ENCODE data around the gene GRIA1.

Gene GRIA1

DNA sequence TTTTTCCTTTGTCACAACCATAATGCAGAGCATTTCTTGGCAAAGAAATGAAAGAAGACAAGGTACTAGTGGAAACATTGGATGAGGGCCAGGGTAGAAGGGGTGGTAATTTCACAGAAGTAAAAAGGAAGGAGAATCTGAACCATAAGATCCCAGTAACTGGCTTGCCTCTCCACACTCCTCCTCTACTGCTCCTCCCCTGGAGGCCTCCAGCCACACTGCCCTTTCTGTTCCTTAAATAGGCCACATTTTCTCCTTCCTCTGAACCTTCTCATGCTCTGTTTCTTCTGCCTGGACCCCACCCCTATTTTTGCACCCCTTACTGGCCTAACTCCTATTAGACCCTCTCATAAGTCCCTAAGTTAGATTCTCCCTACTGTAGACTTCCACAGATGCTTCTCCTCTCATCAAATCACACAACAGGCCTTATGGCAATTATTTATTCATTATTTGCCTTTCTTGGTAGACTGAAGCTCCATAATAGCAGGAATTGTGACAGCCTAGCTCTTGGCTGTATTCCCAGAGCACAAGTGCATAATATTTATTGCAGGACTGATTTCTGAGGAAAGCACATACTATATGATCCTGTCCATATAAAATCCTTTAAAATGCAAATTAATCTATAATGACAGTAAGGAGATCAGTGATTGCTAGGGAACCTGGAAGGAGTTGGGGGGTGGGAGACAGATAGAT is 31.3 kb upstream of the GRIA1 start:
- no peak for TF ChIP-seq CTCF (IDR thresholded peaks at IDR 0.05; ENCODE audit: low read depth, low read length)

DNA sequence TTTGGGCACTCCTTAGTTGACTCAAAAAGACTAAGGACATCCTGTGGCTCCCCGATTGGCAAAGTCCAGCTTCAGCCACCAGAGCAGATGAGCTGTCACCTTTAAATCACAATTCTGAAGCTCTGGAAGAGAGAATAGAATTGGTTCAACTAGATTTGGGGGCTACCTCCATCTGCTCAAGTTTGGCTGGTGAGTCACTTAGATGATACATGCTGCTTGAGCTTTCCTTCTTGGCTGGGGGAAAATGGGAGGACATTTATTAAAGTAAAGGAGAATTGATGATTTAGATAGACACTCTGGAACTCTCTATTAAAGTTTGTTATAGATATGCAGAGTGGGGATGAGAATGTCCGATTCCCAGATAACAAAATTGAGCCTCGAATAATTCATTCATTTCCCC is 30.0 kb upstream of the GRIA1 start:
- no peak for DNase-seq (ENCODE audit: extremely low read depth, low read depth)
- no peak for TF ChIP-seq CTCF (IDR thresholded peaks at IDR 0.05; ENCODE audit: low read depth, low read length)

More for the DNA sequence above, 31.3 kb upstream of the GRIA1 start:
- DNase-seq (ENCODE audit: extremely low read depth, low read depth), result no peak

GRCh38 chr5:153461341-153461740 is 29.1 kb upstream of the GRIA1 start:
- no peak for DNase-seq (ENCODE audit: extremely low read depth, low read depth)
- TF ChIP-seq CTCF (IDR thresholded peaks at IDR 0.05; ENCODE audit: low read depth, low read length), result no peak

DNA sequence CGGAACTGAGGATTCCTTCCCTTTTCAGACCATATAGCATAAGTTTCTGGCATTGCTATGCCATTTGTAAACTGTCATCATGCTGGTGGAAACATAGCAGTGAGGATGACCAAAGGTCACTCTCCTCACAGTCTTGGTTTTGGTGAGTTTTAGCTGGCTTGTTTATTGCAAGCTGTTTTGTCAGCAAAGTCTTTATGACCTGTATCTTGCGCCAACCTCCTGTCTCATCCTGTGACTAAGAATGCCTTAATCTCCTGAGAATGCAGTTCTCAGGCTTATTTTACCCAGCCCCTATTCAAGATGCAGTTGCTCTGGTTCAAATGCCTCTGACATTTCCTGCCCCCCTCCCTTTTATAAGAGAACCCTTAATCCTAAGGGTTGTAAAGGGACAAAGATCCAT is 26.7 kb upstream of the GRIA1 start:
- no peak for DNase-seq (ENCODE audit: extremely low read depth, low read depth)
- TF ChIP-seq CTCF (IDR thresholded peaks at IDR 0.05; ENCODE audit: low read depth, low read length), result no peak

DNA sequence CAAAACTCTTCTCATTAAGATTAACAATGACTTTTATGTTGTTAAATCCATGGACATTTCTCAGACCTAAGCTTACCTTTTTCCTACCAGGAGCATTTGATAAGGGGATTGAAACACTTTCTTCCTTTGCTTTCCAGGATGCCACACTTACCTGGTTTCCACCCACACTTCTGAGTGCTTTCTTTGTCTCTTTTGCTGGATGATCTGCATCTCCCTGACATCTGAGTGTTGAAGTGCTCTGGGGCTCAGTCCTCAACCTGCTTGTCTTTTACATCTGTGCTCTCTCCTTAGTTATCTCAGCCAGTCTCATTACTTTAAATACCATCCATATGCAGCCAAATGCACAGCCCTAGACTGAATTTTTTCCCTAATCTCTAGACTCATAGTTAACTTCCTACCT is 22.9 kb upstream of the GRIA1 start:
- TF ChIP-seq CTCF (IDR thresholded peaks at IDR 0.05; ENCODE audit: low read depth, low read length), result no peak
- no peak for DNase-seq (ENCODE audit: extremely low read depth, low read depth)

DNA sequence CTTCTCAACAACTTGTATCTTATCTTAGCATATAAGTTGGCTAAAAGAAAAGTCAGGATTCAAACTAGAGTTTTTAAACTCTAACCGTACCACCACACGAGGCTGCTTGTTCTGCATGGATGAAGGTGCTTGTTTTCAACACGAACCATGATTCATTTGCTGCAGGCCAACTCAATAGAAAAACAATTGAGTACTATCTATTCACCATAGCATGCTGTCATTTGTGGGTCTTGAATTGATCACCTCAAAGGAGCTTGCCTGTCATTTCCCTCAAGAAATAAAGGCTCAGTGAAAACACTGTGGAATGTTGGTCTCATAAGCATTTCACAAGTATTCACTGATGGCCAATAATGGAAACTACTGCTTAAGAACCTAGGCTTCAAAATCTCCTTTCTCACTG is 21.0 kb upstream of the GRIA1 start:
- no peak for TF ChIP-seq CTCF (IDR thresholded peaks at IDR 0.05; ENCODE audit: low read depth, low read length)
- DNase-seq (ENCODE audit: extremely low read depth, low read depth), result no peak

DNA sequence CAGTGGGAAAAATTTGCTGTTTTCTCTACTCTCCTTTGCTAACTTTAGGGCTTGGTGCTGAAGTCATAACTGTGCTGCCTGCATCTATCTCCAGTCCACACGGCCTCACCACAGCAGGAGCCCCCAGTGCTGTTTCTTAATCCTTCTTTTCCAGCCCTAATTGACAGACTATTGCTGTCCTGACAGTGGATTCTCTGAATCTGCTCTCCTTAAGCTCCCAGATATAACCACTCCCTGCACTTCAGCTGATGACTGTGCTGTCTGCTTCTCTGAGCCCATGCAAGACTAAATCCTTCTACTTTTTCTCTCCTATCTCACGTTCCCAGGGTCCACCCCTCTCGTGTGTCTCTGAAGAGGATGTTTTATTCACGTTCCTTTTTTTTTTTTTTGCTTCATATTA is 19.7 kb upstream of the GRIA1 start:
- DNase-seq (ENCODE audit: extremely low read depth, low read depth), result no peak
- TF ChIP-seq CTCF (IDR thresholded peaks at IDR 0.05; ENCODE audit: low read depth, low read length), result no peak
